Liver (tissue), 9 donors: ENCODE results near the gene FBXO21. TPM values are rescaled to one million over a fixed set of nuclear protein-coding genes. Genes with fewer than 3 reads are reported as not detected.

ENCODE experiments used
- DNase-seq: peaks from one replicate; pipeline ENCODE4 v3.0.0-alpha.2; 2017; ENCODE audit warnings: low spot score
- H3K27ac ChIP-seq, 2 donors: one replicate each; pipeline ENCODE4 v1.7.0; 2013; ENCODE audit warnings: inconsistent platforms in 2 of 2, low read length in 2 of 2, control low read depth in 1 of 2, low read depth in 1 of 2, mild to moderate bottlenecking in 1 of 2
- H3K27me3 ChIP-seq, 4 donors: one replicate each; pipeline versions ENCODE4 v1.6.1 to v1.7.0; 2013; ENCODE audit warnings: low read length in 3 of 4, inconsistent platforms in 1 of 4, mild to moderate bottlenecking in 1 of 4, moderate library complexity in 1 of 4; ENCODE audit not compliant: control insufficient read depth in 4 of 4, insufficient read depth in 4 of 4
- H3K36me3 ChIP-seq, 4 donors: one replicate each; pipeline versions ENCODE4 v1.6.1 to v1.7.0; 2013; ENCODE audit warnings: low read length in 3 of 4, mild to moderate bottlenecking in 3 of 4, low read depth in 1 of 4, moderate library complexity in 1 of 4; ENCODE audit not compliant: control insufficient read depth in 4 of 4, insufficient read depth in 3 of 4
- H3K4me1 ChIP-seq, 4 donors: one replicate each; pipeline versions ENCODE4 v1.6.1 to v1.7.0; 2013; ENCODE audit warnings: low read length in 3 of 4, mild to moderate bottlenecking in 3 of 4, moderate library complexity in 1 of 4; ENCODE audit not compliant: control insufficient read depth in 4 of 4, insufficient read depth in 4 of 4
- H3K4me3 ChIP-seq, 3 donors: one replicate each; pipeline versions ENCODE4 v1.6.1 to v1.7.0; 2013; ENCODE audit warnings: low read length in 3 of 3, control low read depth in 1 of 3, low read depth in 1 of 3, mild to moderate bottlenecking in 1 of 3
- H3K9ac ChIP-seq, 2 donors: one replicate each; pipeline ENCODE4 v1.7.0; 2013; ENCODE audit warnings: low read length in 2 of 2, mild to moderate bottlenecking in 2 of 2, moderate library complexity in 2 of 2, control low read depth in 1 of 2, low read depth in 1 of 2
- H3K9me3 ChIP-seq, 4 donors: one replicate each; pipeline versions ENCODE4 v1.6.1 to v1.7.0; 2013; ENCODE audit warnings: low read length in 3 of 4; ENCODE audit not compliant: control insufficient read depth in 4 of 4
- CTCF ChIP-seq: fragments of 150-350 bp; IDR thresholded peaks from 2 replicates; pipeline ENCODE4 v1.5.1; 2017; ENCODE audit warnings: improper control_type of control experiment, low read depth, low read length; ENCODE audit not compliant: missing input control
- EGR1 ChIP-seq, 2 donors: IDR thresholded peaks; 2 replicates each; pipeline ENCODE4 v1.6.1; 2016 to 2018; ENCODE audit warnings: antibody characterized with exemption in 2 of 2, low read depth in 2 of 2
- FOXA1 ChIP-seq: IDR thresholded peaks from 2 replicates; pipeline ENCODE4 v1.6.1; 2016; ENCODE audit warnings: antibody characterized with exemption
- FOXA2 ChIP-seq: IDR thresholded peaks from 2 replicates; pipeline ENCODE4 v1.6.1; 2016; ENCODE audit warnings: antibody characterized with exemption
- GABPA ChIP-seq, 2 donors: IDR thresholded peaks in 1 of 2; conservative IDR thresholded peaks in 1 of 2; 2 replicates each; pipeline ENCODE4 v1.6.1; 2016; ENCODE audit warnings: antibody characterized with exemption in 2 of 2, mild to moderate bottlenecking in 1 of 2, moderate library complexity in 1 of 2
- HNF4A ChIP-seq, 2 donors: conservative IDR thresholded peaks; 2 replicates each; pipeline ENCODE4 v1.6.1; 2016; ENCODE audit warnings: antibody characterized with exemption in 2 of 2, mild to moderate bottlenecking in 2 of 2
- HNF4G ChIP-seq: IDR thresholded peaks from 2 replicates; pipeline ENCODE4 v1.6.1; 2016; ENCODE audit warnings: antibody characterized with exemption
- JUND ChIP-seq, 2 donors: IDR thresholded peaks; 2 replicates each; pipeline ENCODE4 v1.6.1; 2016; ENCODE audit warnings: antibody characterized with exemption in 2 of 2
- NR2F2 ChIP-seq: IDR thresholded peaks from 2 replicates; pipeline ENCODE4 v1.6.1; 2016; ENCODE audit warnings: antibody characterized with exemption
- RAD21 ChIP-seq, 2 donors: IDR thresholded peaks; 2 replicates each; pipeline ENCODE4 v1.6.1; 2016; ENCODE audit warnings: antibody characterized with exemption in 2 of 2, mild to moderate bottlenecking in 2 of 2
- REST ChIP-seq: IDR thresholded peaks from 2 replicates; pipeline ENCODE4 v1.6.1; 2016; ENCODE audit warnings: antibody characterized with exemption, mild to moderate bottlenecking
- RXRA ChIP-seq, 2 donors: IDR thresholded peaks; 2 replicates each; pipeline ENCODE4 v1.6.1; 2017 to 2018; ENCODE audit warnings: antibody characterized with exemption in 2 of 2, mild to moderate bottlenecking in 1 of 2
- SP1 ChIP-seq: IDR thresholded peaks from 2 replicates; pipeline ENCODE4 v1.6.1; 2018; ENCODE audit warnings: antibody characterized with exemption, mild to moderate bottlenecking
- TAF1 ChIP-seq: conservative IDR thresholded peaks from 2 replicates; pipeline ENCODE4 v1.6.1; 2016; ENCODE audit warnings: antibody characterized with exemption, mild to moderate bottlenecking
- YY1 ChIP-seq: IDR thresholded peaks from 2 replicates; pipeline ENCODE4 v1.6.1; 2016; ENCODE audit warnings: antibody characterized with exemption, mild to moderate bottlenecking
- ZBTB33 ChIP-seq: IDR thresholded peaks from 2 replicates; pipeline ENCODE4 v1.6.1; 2016; ENCODE audit warnings: antibody characterized with exemption
- WGBS: extraction: QIAGEN DNeasy Blood & Tissue Kit; methylation state at CpG from one replicate; pipeline ENCODE4 v1.1.7; 2013; 5-methylcytosine and 5-hydroxymethylcytosine counted together
- polyA plus RNA-seq, 2 donors: library from polyadenylated mRNA; stranded (reverse) in 1 of 2; unstranded in 1 of 2; fragments of 200-250 nt in 1 of 2; fragments of >200 nt in 1 of 2; fragmentation: Nextera tagmentation in 1 of 2; extraction: Ambion mirVana in 1 of 2; gene quantifications; one replicate each; pipeline versions ENCODE4 v1.2.1 to v1.2.3, GENCODE V29; 2013 to 2015
- total RNA-seq, 2 donors: library from RNA; depleted of rRNA; stranded (reverse); fragments of >200 nt; gene quantifications; one replicate each; pipeline ENCODE4 v1.2.3, GENCODE V29; 2014
- TF ChIP-seq, protein P1 (sequence below): IDR thresholded peaks from 2 replicates; pipeline ENCODE4 v1.6.1; 2016; ENCODE audit warnings: antibody characterized with exemption
- TF ChIP-seq, protein P2 (sequence below): IDR thresholded peaks from 2 replicates; pipeline ENCODE4 v1.6.1; 2016; ENCODE audit warnings: antibody characterized with exemption
- donor health status: healthy.
- donor health status: healthy.
- donor health status: healthy.
- donor health status: healthy.
- donor health status: healthy.

The FBXO21 gene
- total and polyA plus RNA-seq, 4 donors: 12.9 to 54.4 (median 21.1) TPM

GRCh38 chr12:117216686-117217085 is 26.4 kb upstream of the FBXO21 start:
- H3K27ac ChIP-seq: no peak overlapping the region
- WGBS: 75% methylated on average over 5 of the region's 5 CpGs
- peaks cover 0 to 4% (median 0%) of the 10 kb centered on the region in 4 donors for H3K27me3 ChIP-seq
- no peaks in the 10 kb centered on the region for H3K36me3 ChIP-seq
- H3K9ac ChIP-seq: no peak overlapping the region
- no peak overlapping the region for H3K4me3 ChIP-seq
- H3K9me3 ChIP-seq: no peaks in the 10 kb centered on the region
- no peak for DNase-seq
- no peaks in the 10 kb centered on the region for H3K4me1 ChIP-seq
- no peak for TF ChIP-seq TAF1
- no peak for TF ChIP-seq HNF4A (conservative IDR thresholded peaks at IDR 0.05)
- TF ChIP-seq HNF4G: no peak
- TF ChIP-seq NR2F2: no peak

GRCh38 chr12:117214797-117215196 is 24.5 kb upstream of the FBXO21 start:
- no peak for TF ChIP-seq REST
- no peak for TF ChIP-seq FOXA1
- TF ChIP-seq EGR1 (IDR thresholded peaks at IDR 0.05; ENCODE audit: low read depth in 2 of 2): no peak
- TF ChIP-seq FOXA2: no peak
- no peak for TF ChIP-seq RAD21 (IDR thresholded peaks at IDR 0.05)
- TF ChIP-seq GABPA (IDR thresholded peaks at IDR 0.05 in 1 of 2, conservative IDR thresholded peaks at IDR 0.05 in 1 of 2): no peak
- TF ChIP-seq RXRA (IDR thresholded peaks at IDR 0.05): no peak
- TF ChIP-seq CTCF: no peak
- TF ChIP-seq TAF1: no peak
- TF ChIP-seq, protein P1, sequence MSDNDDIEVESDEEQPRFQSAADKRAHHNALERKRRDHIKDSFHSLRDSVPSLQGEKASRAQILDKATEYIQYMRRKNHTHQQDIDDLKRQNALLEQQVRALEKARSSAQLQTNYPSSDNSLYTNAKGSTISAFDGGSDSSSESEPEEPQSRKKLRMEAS: no peak
- TF ChIP-seq JUND (IDR thresholded peaks at IDR 0.05): no peak
- no peak for TF ChIP-seq ZBTB33
- TF ChIP-seq NR2F2: no peak
- no peak for TF ChIP-seq HNF4A (conservative IDR thresholded peaks at IDR 0.05)
- TF ChIP-seq SP1: no peak
- no peak for TF ChIP-seq YY1
- TF ChIP-seq, protein P2, sequence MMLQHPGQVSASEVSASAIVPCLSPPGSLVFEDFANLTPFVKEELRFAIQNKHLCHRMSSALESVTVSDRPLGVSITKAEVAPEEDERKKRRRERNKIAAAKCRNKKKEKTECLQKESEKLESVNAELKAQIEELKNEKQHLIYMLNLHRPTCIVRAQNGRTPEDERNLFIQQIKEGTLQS: no peak
- no peak for TF ChIP-seq HNF4G
- WGBS: 77% methylated on average over 10 of the region's 10 CpGs
- H3K27me3 ChIP-seq: no peaks in the 10 kb centered on the region
- H3K4me1 ChIP-seq: peaks cover 0 to 10% (median 7%) of the 10 kb centered on the region in 4 donors
- H3K9me3 ChIP-seq: no peaks in the 10 kb centered on the region
- H3K36me3 ChIP-seq: no peaks in the 10 kb centered on the region
- H3K27ac ChIP-seq: no peak overlapping the region
- H3K4me3 ChIP-seq: no peak overlapping the region
- H3K9ac ChIP-seq: no peak overlapping the region
- no peak for DNase-seq
